Thoracic aorta (tissue), 2 donors: ENCODE data around the gene MTARC1. TPM values are rescaled to one million over a fixed set of nuclear protein-coding genes. Genes with fewer than 3 reads are reported as not detected.

Experiments
- ATAC-seq: fragments of 150-250 bp; one replicate; pipeline ENCODE4 v1.8.0; 2017; ENCODE audit warnings: low read depth; ENCODE audit not compliant: insufficient number of reproducible peaks, low FRiP score
- DNase-seq: peaks from one replicate; pipeline ENCODE4 v3.0.0-alpha.2; 2020; ENCODE audit warnings: low spot score
- H3K27ac ChIP-seq, 2 donors: fragments of 200-600 bp; sonication (generic); 1 replicate in 1 of 2; 2 replicates in 1 of 2; pipeline ENCODE4 v1.5.1; 2016; ENCODE audit warnings: mild to moderate bottlenecking in 2 of 2, moderate library complexity in 2 of 2
- H3K27me3 ChIP-seq: fragments of 200-600 bp; sonication (generic); replicated peaks from 2 replicates; pipeline ENCODE4 v1.6.0; 2016; ENCODE audit warnings: mild to moderate bottlenecking; ENCODE audit not compliant: insufficient read depth
- H3K36me3 ChIP-seq: fragments of 200-600 bp; sonication (generic); one replicate; pipeline ENCODE4 v1.5.1; 2016
- H3K4me1 ChIP-seq, 2 donors: fragments of 200-600 bp; sonication (generic); 1 replicate in 1 of 2; 2 replicates in 1 of 2; pipeline versions ENCODE4 v1.5.1 to v1.6.0; 2016; ENCODE audit warnings: low read depth in 2 of 2, mild to moderate bottlenecking in 1 of 2; ENCODE audit not compliant: control insufficient read depth in 1 of 2
- H3K4me3 ChIP-seq: fragments of 200-600 bp; sonication (generic); 2 replicates; pipeline ENCODE4 v1.5.1; 2016; ENCODE audit warnings: mild to moderate bottlenecking
- H3K9me3 ChIP-seq: fragments of 200-600 bp; sonication (generic); 2 replicates; pipeline ENCODE4 v1.5.1; 2016
- total RNA-seq, 2 donors: library from RNA; depleted of rRNA; stranded (reverse); fragments of >200 nt; gene quantifications; one replicate each; pipeline versions ENCODE4 v1.1.0 to v1.2.3, GENCODE V29; 2016
- TF ChIP-seq, protein P1 (sequence below): fragments of 200-600 bp; sonication (generic); IDR thresholded peaks from one replicate; pipeline ENCODE4 v1.5.1; 2019; ENCODE audit warnings: antibody characterized with exemption

Gene MTARC1
- total RNA-seq, 2 donors from 2014 or later = 3.6 to 3.7 TPM

DNA sequence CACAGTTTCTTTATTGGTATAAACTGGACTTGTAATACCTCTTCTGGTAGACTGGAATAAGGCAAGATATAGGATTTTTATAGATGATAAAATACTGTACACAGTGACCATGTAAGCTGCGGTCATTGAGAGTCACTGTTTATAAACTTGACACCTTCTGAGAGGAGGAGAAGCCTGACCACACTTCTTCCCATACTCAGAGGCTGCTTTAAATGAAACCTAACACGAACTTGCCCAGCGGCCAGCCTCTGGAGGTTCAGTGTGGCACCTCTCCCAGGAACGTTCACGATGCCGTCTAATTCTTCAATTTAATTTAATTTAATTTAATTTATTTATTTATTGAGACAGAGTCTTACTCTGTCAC lies 22.5 kb downstream of the MTARC1 start:
- TF ChIP-seq, protein P1, sequence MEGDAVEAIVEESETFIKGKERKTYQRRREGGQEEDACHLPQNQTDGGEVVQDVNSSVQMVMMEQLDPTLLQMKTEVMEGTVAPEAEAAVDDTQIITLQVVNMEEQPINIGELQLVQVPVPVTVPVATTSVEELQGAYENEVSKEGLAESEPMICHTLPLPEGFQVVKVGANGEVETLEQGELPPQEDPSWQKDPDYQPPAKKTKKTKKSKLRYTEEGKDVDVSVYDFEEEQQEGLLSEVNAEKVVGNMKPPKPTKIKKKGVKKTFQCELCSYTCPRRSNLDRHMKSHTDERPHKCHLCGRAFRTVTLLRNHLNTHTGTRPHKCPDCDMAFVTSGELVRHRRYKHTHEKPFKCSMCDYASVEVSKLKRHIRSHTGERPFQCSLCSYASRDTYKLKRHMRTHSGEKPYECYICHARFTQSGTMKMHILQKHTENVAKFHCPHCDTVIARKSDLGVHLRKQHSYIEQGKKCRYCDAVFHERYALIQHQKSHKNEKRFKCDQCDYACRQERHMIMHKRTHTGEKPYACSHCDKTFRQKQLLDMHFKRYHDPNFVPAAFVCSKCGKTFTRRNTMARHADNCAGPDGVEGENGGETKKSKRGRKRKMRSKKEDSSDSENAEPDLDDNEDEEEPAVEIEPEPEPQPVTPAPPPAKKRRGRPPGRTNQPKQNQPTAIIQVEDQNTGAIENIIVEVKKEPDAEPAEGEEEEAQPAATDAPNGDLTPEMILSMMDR = no peak
- no peaks in the 10 kb centered on the region for H3K36me3 ChIP-seq
- no peak for ATAC-seq
- no peak overlapping the region for H3K27ac ChIP-seq
- H3K9me3 ChIP-seq = no peaks in the 10 kb centered on the region
- no peak overlapping the region for H3K4me3 ChIP-seq
- H3K4me1 ChIP-seq = peaks cover 0 to 4% of the 10 kb centered on the region in 2 donors
- DNase-seq = no peak
- no peaks in the 10 kb centered on the region for H3K27me3 ChIP-seq

DNA sequence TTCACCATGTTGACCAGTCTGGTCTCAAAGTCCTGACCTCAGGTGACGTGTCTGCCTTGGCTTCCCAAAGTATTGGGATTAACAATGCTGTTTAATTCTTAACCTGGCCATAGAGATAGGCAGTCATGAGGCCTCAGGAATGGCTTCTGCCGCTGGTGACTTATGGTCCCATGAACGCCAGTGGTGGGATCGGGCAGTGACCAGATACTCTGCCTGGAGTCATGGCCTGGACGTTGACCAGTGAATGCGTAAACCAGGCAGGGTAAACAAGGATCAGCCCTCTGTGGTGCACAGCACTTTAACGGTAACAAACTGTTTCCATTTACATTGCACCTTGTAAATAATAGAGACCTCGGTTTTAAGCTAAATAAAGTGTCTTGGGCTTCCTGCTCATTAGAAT lies 23.0 kb downstream of the MTARC1 start:
- Histone ChIP-seq H3K27ac (no peak overlapping the region), H3K9me3 (no peaks in the 10 kb centered on the region), H3K27me3 (no peaks in the 10 kb centered on the region), H3K4me1 (no peaks in the 10 kb centered on the region), H3K36me3 (no peaks in the 10 kb centered on the region), H3K4me3 (no peak overlapping the region)
- TF ChIP-seq, protein P1 = no peak
- no peak for DNase-seq
- ATAC-seq = no peak

DNA sequence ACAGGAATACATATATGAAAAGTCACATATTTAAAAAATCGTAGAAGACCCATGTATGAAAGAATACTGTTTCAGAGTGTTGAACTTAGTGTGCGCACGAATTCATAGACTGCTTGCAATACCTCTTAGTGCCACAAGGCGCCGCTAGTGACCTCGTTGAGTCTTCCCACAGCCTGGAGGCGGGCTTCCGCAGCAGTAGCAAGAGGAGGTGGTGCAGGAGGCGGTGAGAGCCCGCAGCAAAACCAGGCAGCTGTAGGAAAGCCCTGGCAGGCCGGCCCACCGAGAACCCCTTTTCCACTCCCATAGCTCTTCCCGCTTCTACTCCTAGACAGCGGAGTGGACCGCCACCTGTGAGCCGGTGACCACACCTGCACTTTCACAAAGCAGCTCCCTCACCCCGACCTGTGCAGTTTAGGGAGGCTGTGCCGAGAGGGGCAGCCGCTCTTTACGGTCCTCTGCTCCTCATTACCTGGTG lies 23.5 kb downstream of the MTARC1 start:
- Histone ChIP-seq H3K9me3 (no peaks in the 10 kb centered on the region), H3K27me3 (no peaks in the 10 kb centered on the region), H3K27ac (no peak overlapping the region), H3K4me1 (no peaks in the 10 kb centered on the region), H3K36me3 (no peaks in the 10 kb centered on the region), H3K4me3 (peak overlapping the region; percentile 29)
- TF ChIP-seq, protein P1 = peak; percentile 95
- ATAC-seq (peak; percentile 84), DNase-seq (peak; percentile 57)

DNA sequence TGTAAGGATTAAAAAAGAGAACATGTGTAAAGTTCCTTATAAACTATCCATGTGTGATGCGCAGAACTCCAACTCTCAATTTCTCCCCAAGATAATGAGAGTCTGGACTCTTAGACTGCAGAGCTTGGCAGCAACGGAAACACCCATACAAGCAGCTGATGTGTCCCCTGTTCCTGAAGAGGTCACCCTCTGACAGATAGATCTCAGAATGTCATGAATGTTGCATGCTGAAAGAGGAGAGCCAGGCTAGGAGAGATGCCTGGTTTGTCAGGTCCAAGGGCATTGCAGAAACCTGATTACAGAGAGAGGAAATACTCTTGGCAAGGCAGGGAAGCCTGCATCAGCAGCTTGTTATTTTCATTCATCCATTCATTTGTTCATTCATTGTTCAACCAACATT lies 24.2 kb downstream of the MTARC1 start:
- Histone ChIP-seq H3K4me1 (no peaks in the 10 kb centered on the region), H3K4me3 (no peak overlapping the region), H3K36me3 (peaks cover 3% of the 10 kb centered on the region), H3K27ac (no peak overlapping the region), H3K27me3 (no peaks in the 10 kb centered on the region), H3K9me3 (no peaks in the 10 kb centered on the region)
- no peak for ATAC-seq
- DNase-seq = no peak
- TF ChIP-seq, protein P1 = no peak

DNA sequence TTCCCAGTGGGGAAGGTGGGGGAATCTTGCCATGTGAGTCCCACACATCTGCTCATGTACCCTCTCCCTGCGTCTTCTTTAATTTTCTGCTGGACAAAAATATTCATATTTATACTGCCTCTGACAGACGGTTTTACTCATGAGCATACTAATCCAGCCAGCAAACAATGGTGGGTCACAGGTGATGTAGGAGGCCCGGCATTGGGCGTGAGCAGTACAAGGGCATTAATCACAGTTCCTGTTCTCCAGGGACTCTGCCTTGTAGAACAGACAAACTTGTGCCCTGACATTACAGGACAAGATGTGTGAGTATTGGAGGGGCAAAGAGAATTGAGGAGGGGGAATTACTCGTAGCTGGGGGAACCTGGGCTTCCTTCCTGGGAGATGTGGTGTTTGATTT lies 25.0 kb downstream of the MTARC1 start:
- peaks cover 3% of the 10 kb centered on the region for H3K36me3 ChIP-seq
- H3K4me3 ChIP-seq = no peak overlapping the region
- DNase-seq (no peak), ATAC-seq (no peak)
- no peak overlapping the region for H3K27ac ChIP-seq
- no peaks in the 10 kb centered on the region for H3K9me3 ChIP-seq
- no peaks in the 10 kb centered on the region for H3K27me3 ChIP-seq
- H3K4me1 ChIP-seq = no peaks in the 10 kb centered on the region
- TF ChIP-seq, protein P1 = no peak
